K562 (cell line): Measurements from ENCODE around the gene ARMH1. TPM values are rescaled to one million over a fixed set of nuclear protein-coding genes. Genes with fewer than 3 reads are reported as not detected.

Experiments
- CBFA2T3 ChIP-seq: fragments of 450-650 bp; IDR thresholded peaks from 2 replicates; pipeline ENCODE4 v1.6.1; 2017
- CGGBP1 ChIP-seq: fragments of 250-450 bp; sonication (Bioruptor Pico); IDR thresholded peaks from 2 replicates; pipeline ENCODE4 v1.9.0; 2021; ENCODE audit warnings: mild to moderate bottlenecking
- CXXC5 ChIP-seq: fragments of 250-450 bp; sonication (Bioruptor Pico); IDR thresholded peaks from 2 replicates; pipeline ENCODE4 v1.8.0; 2022; ENCODE audit warnings: inconsistent platforms, mild to moderate bottlenecking, moderate library complexity
- E2F5 ChIP-seq: sonication (generic); formaldehyde crosslinking; IDR thresholded peaks from 2 replicates; pipeline ENCODE4 v1.8.0; 2022; ENCODE audit warnings: mild to moderate bottlenecking, missing genetic modification reagents
- FUS ChIP-seq: fragments of 200-400 bp; formaldehyde crosslinking; optimal IDR thresholded peaks from 2 replicates; pipeline ENCODE3; 2017; ENCODE audit warnings: low read depth, low read length
- GABPA ChIP-seq: fragments of 200-800 bp; sonication (Bioruptor generic); conservative IDR thresholded peaks from 2 replicates; pipeline ENCODE4 v1.6.1; 2016; ENCODE audit warnings: low read depth, missing genetic modification characterization, missing compliant biosample characterization
- HINFP ChIP-seq: fragments of 450-650 bp; conservative IDR thresholded peaks from 2 replicates; pipeline ENCODE4 v1.6.1; 2016; ENCODE audit warnings: missing genetic modification characterization, low read depth, mild to moderate bottlenecking, control low read depth, missing compliant biosample characterization
- HNRNPUL1 ChIP-seq: fragments of 200-400 bp; formaldehyde crosslinking; IDR thresholded peaks from 2 replicates; pipeline ENCODE4 v1.6.1; 2017; ENCODE audit warnings: low read length
- KLF13 ChIP-seq: fragments of 450-650 bp; IDR thresholded peaks from 2 replicates; pipeline ENCODE4 v1.6.1; 2016; ENCODE audit warnings: missing genetic modification characterization, low read depth, mild to moderate bottlenecking, missing compliant biosample characterization, moderate library complexity, borderline replicate concordance
- KLF16 ChIP-seq: IDR thresholded peaks from 2 replicates; pipeline ENCODE4 v1.6.1; 2016; ENCODE audit warnings: antibody characterized with exemption
- POLR2A ChIP-seq: fragments of 450-650 bp; conservative IDR thresholded peaks from 2 replicates; pipeline ENCODE4 v1.6.1; 2016
- POLR3A ChIP-seq: IDR thresholded peaks from 2 replicates; pipeline ENCODE4 v1.6.1; 2011; ENCODE audit warnings: borderline replicate concordance, mild to moderate bottlenecking, moderate library complexity; ENCODE audit not compliant: insufficient read length, insufficient read depth; ENCODE audit errors: extremely low read depth
- PRMT5 ChIP-seq: sonication (generic); formaldehyde crosslinking; IDR thresholded peaks from 2 replicates; pipeline ENCODE4 v1.5.0; 2020; ENCODE audit warnings: missing genetic modification reagents
- RBM17 ChIP-seq: fragments of 200-400 bp; formaldehyde crosslinking; IDR thresholded peaks from 2 replicates; pipeline ENCODE4 v1.6.1; 2017; ENCODE audit warnings: low read depth, mild to moderate bottlenecking, low read length, borderline replicate concordance
- SMAD4 ChIP-seq: fragments of 250-450 bp; sonication (Bioruptor Pico); conservative IDR thresholded peaks from 2 replicates; pipeline ENCODE4 v1.8.0; 2021; ENCODE audit warnings: inconsistent platforms, mild to moderate bottlenecking, moderate library complexity
- SMARCE1 ChIP-seq: fragments of 450-650 bp; IDR thresholded peaks from 2 replicates; pipeline ENCODE4 v1.7.1; 2016; ENCODE audit warnings: mild to moderate bottlenecking
- SREBF1 ChIP-seq: fragments of 150-350 bp; IDR thresholded peaks from 2 replicates; pipeline ENCODE4 v1.6.1; 2014; ENCODE audit warnings: antibody characterized with exemption, low read depth, low read length, borderline replicate concordance
- TBL1XR1 ChIP-seq, 2 experiments: IDR thresholded peaks; 2 replicates each; pipeline ENCODE4 v1.6.1; 2012; ENCODE audit warnings: improper control_type of control experiment in 2 of 2, low read length in 2 of 2, mild to moderate bottlenecking in 1 of 2
- TEAD1 ChIP-seq, 2 experiments: fragments of 450-650 bp in 1 of 2; sonication (generic) in 1 of 2; formaldehyde crosslinking; IDR thresholded peaks; 2 replicates each; pipeline versions ENCODE4 v1.4.0 to v1.8.0; 2020 to 2022; ENCODE audit warnings: mild to moderate bottlenecking in 2 of 2, missing genetic modification reagents in 1 of 2
- U2AF1 ChIP-seq: fragments of 200-400 bp; formaldehyde crosslinking; optimal IDR thresholded peaks from 2 replicates; pipeline ENCODE3; 2017; ENCODE audit warnings: mild to moderate bottlenecking, low read depth, low read length, moderate library complexity
- XRCC4 ChIP-seq: IDR thresholded peaks from one replicate; pipeline ENCODE4 v1.6.1; 2011; ENCODE audit not compliant: insufficient read depth, insufficient read length; ENCODE audit errors: extremely low read depth
- ZKSCAN3 ChIP-seq: fragments of 250-450 bp; sonication (Bioruptor Pico); IDR thresholded peaks from 2 replicates; pipeline ENCODE4 v1.4.0; 2020
- ZNF316 ChIP-seq: fragments of 450-650 bp; IDR thresholded peaks from 2 replicates; pipeline ENCODE4 v1.6.1; 2016
- ZNF354B ChIP-seq: fragments of 250-450 bp; sonication (Bioruptor Pico); IDR thresholded peaks from 2 replicates; pipeline ENCODE4 v1.4.0; 2020
- ZNF584 ChIP-seq: fragments of 200-800 bp; sonication (Bioruptor generic); IDR thresholded peaks from 2 replicates; pipeline ENCODE4 v1.6.1; 2016; ENCODE audit warnings: low read depth, mild to moderate bottlenecking, missing genetic modification characterization, missing compliant biosample characterization
- polyA plus RNA-seq, 8 experiments: library from polyadenylated mRNA; depleted of rRNA in 4 of 8; stranded (reverse) in 5 of 8; unstranded in 3 of 8; fragments of >200 nt; fragmentation: Nextera tagmentation in 2 of 8; fragmentation: Illumina TruSeq in 1 of 8; extraction: Ambion mirVana in 2 of 8; extraction: Trizol in 1 of 8; gene quantifications; 2 replicates each; pipeline versions ENCODE4 v1.2.1 to v1.2.3, GENCODE V29; 2011 to 2014; ENCODE audit warnings: inconsistent platforms in 1 of 8, missing spikeins in 1 of 8
- total RNA-seq, 7 experiments: library from RNA; depleted of rRNA in 6 of 7; stranded (reverse); fragments of >200 nt in 6 of 7; fragmentation: Illumina TruSeq in 2 of 7; extraction: Trizol in 2 of 7; gene quantifications; 2 replicates each; pipeline versions ENCODE4 v1.2.1 to v1.2.3, GENCODE V29; 2011 to 2021; ENCODE audit warnings: low replicate concordance in 1 of 7
- TF ChIP-seq, protein P1 (sequence below): fragments of 450-650 bp; IDR thresholded peaks from one replicate; pipeline ENCODE4 v1.6.1; 2018; ENCODE audit warnings: mild to moderate bottlenecking, moderate library complexity; ENCODE audit not compliant: partially characterized antibody

ARMH1 gene
- total and polyA plus RNA-seq, 9 of the 15 experiments (the other 6 are each of a cell fraction or from before 2014, with no cell fraction given), result 0.41 TPM; not detected in 8

GRCh38 chr1:44637702-44638411, 36.7 kb upstream of the ARMH1 start (continued):
- TF ChIP-seq SMAD4 (CRISPR knock-in tag) (peak; percentile 91), CBFA2T3 (peak; percentile 97), ZNF354B (no peak), ZNF316 (no peak), E2F5 (CRISPR knock-in tag) (no peak), CGGBP1 (CRISPR knock-in tag) (no peak), U2AF1 (no peak), SREBF1 (no peak), KLF16 (peak; percentile 79; the same call in 1 of the 2 replicates), POLR3A (no peak), PRMT5 (CRISPR knock-in tag) (no peak), POLR2A (no peak; the same call in 1 of the 2 replicates), HINFP (tag) (no peak), KLF13 (tag) (no peak), TBL1XR1 (IDR thresholded peaks at IDR 0.05; ENCODE audit: low read length in 2 of 2) (peak in 1 of 2 experiments; percentile 62; a peak in 1 of 4 replicates), SMARCE1 (peak; percentile 69; the same call in 1 of the 2 replicates), FUS (no peak), ZNF584 (CRISPR knock-in tag) (no peak), HNRNPUL1 (no peak), GABPA (tag) (no peak), RBM17 (no peak), CXXC5 (peak; percentile 77), ZKSCAN3 (CRISPR knock-in tag) (no peak), XRCC4 (no peak), TEAD1 (CRISPR knock-in tag; IDR thresholded peaks at IDR 0.05) (no peak)
- TF ChIP-seq, protein P1, sequence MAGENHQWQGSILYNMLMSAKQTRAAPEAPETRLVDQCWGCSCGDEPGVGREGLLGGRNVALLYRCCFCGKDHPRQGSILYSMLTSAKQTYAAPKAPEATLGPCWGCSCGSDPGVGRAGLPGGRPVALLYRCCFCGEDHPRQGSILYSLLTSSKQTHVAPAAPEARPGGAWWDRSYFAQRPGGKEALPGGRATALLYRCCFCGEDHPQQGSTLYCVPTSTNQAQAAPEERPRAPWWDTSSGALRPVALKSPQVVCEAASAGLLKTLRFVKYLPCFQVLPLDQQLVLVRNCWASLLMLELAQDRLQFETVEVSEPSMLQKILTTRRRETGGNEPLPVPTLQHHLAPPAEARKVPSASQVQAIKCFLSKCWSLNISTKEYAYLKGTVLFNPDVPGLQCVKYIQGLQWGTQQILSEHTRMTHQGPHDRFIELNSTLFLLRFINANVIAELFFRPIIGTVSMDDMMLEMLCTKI, result no peak
